GM12878 (cell line): ENCODE results near the gene WASHC2C.
"Not testable (repeated sequence)": the region's sequence is repeated elsewhere in the genome, so short reads cannot be mapped to it uniquely, and the experiment has no call there.

Source experiments
- CBX3 ChIP-seq: fragments of 200-600 bp; sonication (generic); IDR thresholded peaks from 2 replicates; pipeline ENCODE4 v1.6.1; 2016; ENCODE audit warnings: low read depth, borderline replicate concordance
- DPF2 ChIP-seq: fragments of 450-650 bp; IDR thresholded peaks from 2 replicates; pipeline ENCODE4 v1.6.1; 2017; ENCODE audit warnings: mild to moderate bottlenecking
- ELK1 ChIP-seq: IDR thresholded peaks from 2 replicates; pipeline ENCODE4 v1.6.1; 2012; ENCODE audit warnings: low read depth, low read length, improper control_type of control experiment
- ETV6 ChIP-seq, 2 experiments: fragments of 450-650 bp in 1 of 2; IDR thresholded peaks in 1 of 2; conservative IDR thresholded peaks in 1 of 2; 2 replicates each; pipeline ENCODE4 v1.6.1; 2014; ENCODE audit warnings: antibody characterized with exemption in 1 of 2, borderline replicate concordance in 1 of 2, low read depth in 1 of 2, mild to moderate bottlenecking in 1 of 2, moderate library complexity in 1 of 2
- GATAD2B ChIP-seq: fragments of 450-650 bp; conservative IDR thresholded peaks from 2 replicates; pipeline ENCODE4 v1.6.1; 2017; ENCODE audit warnings: low read depth, mild to moderate bottlenecking, moderate library complexity
- HDAC6 ChIP-seq: fragments of 200-600 bp; sonication (generic); IDR thresholded peaks from one replicate; pipeline ENCODE4 v1.8.0; 2017; ENCODE audit warnings: antibody characterized with exemption; ENCODE audit not compliant: unreplicated experiment
- KDM1A ChIP-seq: fragments of 200-600 bp; sonication (generic); IDR thresholded peaks from 2 replicates; pipeline ENCODE4 v1.6.1; 2016; ENCODE audit warnings: borderline replicate concordance
- NFYA ChIP-seq: IDR thresholded peaks from 2 replicates; pipeline ENCODE4 v1.6.1; 2011; ENCODE audit warnings: low read depth, mild to moderate bottlenecking, low read length, improper control_type of control experiment, borderline replicate concordance
- POLR2A ChIP-seq: IDR thresholded peaks from 2 replicates; pipeline ENCODE4 v1.6.1; 2011; ENCODE audit warnings: low read depth, mild to moderate bottlenecking, low read length
- POLR2AphosphoS2 ChIP-seq: IDR thresholded peaks from 2 replicates; pipeline ENCODE4 v1.6.1; 2011; ENCODE audit warnings: low read depth, mild to moderate bottlenecking, low read length, improper control_type of control experiment, moderate library complexity
- RELA ChIP-seq: fragments of 450-650 bp; IDR thresholded peaks from 2 replicates; pipeline ENCODE4 v1.8.0; 2014; ENCODE audit warnings: borderline replicate concordance; ENCODE audit not compliant: partially characterized antibody
- TCF12 ChIP-seq: IDR thresholded peaks from 2 replicates; pipeline ENCODE4 v1.6.1; 2011; ENCODE audit warnings: low read depth, mild to moderate bottlenecking, low read length
- TF ChIP-seq, protein P1 (sequence below), 3 experiments: IDR thresholded peaks in 2 of 3; conservative IDR thresholded peaks in 1 of 3; 2 replicates each; pipeline ENCODE4 v1.5.1; 2011; ENCODE audit warnings: low read depth in 3 of 3, low read length in 3 of 3, mild to moderate bottlenecking in 3 of 3, control low read depth in 2 of 3, moderate library complexity in 2 of 3, inconsistent platforms in 1 of 3, mixed read lengths in 1 of 3; ENCODE audit not compliant: control insufficient read depth in 2 of 3, insufficient read depth in 1 of 3; ENCODE audit errors: extremely low read depth in 1 of 3
- TF ChIP-seq, protein P2 (sequence below): IDR thresholded peaks from 2 replicates; pipeline ENCODE4 v1.6.1; 2011; ENCODE audit warnings: low read depth, mild to moderate bottlenecking, low read length, moderate library complexity, borderline replicate concordance; ENCODE audit errors: extremely low read depth

- not testable (repeated sequence) for TF ChIP-seq ELK1; POLR2A; CBX3; GATAD2B; RELA; ETV6 (conservative IDR thresholded peaks at IDR 0.05 in 1 of 2, IDR thresholded peaks at IDR 0.05 in 1 of 2; ENCODE audit: borderline replicate concordance in 1 of 2, low read depth in 1 of 2); TCF12; NFYA; DPF2; POLR2AphosphoS2; HDAC6; KDM1A
- TF ChIP-seq, protein P1, sequence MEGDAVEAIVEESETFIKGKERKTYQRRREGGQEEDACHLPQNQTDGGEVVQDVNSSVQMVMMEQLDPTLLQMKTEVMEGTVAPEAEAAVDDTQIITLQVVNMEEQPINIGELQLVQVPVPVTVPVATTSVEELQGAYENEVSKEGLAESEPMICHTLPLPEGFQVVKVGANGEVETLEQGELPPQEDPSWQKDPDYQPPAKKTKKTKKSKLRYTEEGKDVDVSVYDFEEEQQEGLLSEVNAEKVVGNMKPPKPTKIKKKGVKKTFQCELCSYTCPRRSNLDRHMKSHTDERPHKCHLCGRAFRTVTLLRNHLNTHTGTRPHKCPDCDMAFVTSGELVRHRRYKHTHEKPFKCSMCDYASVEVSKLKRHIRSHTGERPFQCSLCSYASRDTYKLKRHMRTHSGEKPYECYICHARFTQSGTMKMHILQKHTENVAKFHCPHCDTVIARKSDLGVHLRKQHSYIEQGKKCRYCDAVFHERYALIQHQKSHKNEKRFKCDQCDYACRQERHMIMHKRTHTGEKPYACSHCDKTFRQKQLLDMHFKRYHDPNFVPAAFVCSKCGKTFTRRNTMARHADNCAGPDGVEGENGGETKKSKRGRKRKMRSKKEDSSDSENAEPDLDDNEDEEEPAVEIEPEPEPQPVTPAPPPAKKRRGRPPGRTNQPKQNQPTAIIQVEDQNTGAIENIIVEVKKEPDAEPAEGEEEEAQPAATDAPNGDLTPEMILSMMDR (IDR thresholded peaks at IDR 0.05 in 2 of 3, conservative IDR thresholded peaks at IDR 0.05 in 1 of 3; ENCODE audit: control insufficient read depth in 2 of 3, extremely low read depth in 1 of 3, insufficient read depth in 1 of 3, low read depth in 3 of 3, low read length in 3 of 3) = not testable (repeated sequence)
- TF ChIP-seq, protein P2, sequence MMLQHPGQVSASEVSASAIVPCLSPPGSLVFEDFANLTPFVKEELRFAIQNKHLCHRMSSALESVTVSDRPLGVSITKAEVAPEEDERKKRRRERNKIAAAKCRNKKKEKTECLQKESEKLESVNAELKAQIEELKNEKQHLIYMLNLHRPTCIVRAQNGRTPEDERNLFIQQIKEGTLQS = not testable (repeated sequence)
Measured at GRCh38 chr10:45721503-45721902, 5.6 kb upstream of the WASHC2C start.
